RPMI7951 (cell line): ENCODE data around the gene KRT80. TPM values are rescaled to one million over a fixed set of nuclear protein-coding genes. Genes with fewer than 3 reads are reported as not detected.

Experiments used
- DNase-seq: peaks from one replicate; pipeline ENCODE4 v3.0.0-alpha.2; 2012; ENCODE audit warnings: low read depth
- total RNA-seq: library from RNA; depleted of rRNA; stranded (reverse); fragments of >200 nt; shearing (Covaris generic); gene quantifications from 2 replicates; pipeline ENCODE4 v1.2.3, GENCODE V29; 2014

Gene KRT80
- total RNA-seq, 1 experiment from 2014 or later: 1.3 TPM

DNA sequence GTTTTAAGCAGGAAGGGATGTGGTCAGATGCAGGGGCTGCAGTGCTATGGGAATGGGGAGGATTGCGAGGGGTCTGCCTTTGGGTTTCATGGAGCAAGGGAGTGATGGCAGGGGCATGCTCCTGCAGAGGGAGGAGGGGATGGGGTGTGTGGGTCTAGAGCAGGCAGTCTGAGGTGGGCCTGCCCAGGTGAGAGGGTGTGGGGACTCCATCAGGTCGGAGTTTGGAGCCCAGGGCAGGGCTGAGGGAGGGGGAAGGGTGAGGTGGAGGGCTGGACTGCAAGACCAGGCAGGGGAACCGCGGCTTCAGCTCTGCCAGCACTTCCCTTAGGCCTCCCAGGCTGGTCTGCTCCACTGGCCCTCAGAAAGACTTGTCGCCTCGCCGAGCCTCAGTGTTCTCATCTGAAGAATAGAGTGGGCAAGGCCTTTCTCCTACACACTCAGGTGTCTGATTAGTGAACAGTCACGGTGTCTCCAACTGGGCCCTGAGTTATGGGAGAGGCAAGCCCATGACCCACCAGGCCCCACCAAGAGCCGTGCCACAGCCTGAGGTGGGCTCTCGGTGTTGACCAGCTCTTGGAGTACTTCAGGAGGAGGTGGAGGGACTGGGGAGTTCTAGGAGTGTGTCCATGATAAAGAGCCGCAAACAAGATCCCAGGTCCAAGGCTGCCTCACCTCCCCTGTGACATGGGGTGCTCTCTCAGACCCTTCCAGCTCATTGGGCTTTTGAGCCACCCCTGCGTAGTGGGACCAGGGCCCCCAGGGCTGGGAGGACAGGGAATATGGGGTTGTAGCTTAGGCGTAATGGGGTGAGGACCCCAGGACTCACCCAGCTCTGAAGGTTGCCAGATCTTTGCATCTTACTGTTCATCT, 20.1 kb upstream of the KRT80 start:
- no peak for DNase-seq

DNA sequence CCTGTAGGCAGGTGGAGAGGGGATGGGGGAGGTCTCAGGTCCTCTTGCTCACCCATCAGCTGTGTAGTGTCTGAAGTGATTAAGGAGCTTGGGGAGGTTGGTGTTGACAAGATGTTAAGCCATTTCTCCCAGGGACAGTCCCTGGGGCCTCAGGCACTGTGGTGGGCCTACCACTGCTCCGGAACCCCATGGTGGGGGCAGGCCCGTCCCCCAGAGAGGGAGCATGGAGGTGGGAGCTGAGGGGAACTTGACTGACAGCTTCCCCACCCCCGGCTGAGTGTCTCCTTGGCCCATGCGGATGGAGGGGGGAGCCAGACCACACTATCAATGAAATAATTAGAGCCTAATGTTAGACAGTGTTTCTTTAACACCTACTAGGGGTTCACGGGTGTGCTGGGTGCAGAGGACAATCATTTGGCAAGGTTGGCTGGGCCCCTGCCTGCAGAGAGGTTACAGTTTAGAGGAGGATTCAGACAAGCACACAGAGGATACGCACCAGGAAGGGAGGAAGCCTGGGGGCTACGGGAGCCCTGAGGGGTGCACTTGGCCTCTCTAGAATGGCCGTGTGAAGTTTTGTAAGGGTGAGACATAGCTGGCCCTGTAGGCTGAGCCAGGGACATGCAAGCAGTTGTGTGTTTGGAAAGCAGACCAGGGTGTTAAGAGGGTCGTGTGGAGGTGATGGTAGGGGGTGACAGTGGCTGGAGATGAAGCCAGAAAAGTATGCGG, 19.3 kb upstream of the KRT80 start:
- no peak for DNase-seq

DNA sequence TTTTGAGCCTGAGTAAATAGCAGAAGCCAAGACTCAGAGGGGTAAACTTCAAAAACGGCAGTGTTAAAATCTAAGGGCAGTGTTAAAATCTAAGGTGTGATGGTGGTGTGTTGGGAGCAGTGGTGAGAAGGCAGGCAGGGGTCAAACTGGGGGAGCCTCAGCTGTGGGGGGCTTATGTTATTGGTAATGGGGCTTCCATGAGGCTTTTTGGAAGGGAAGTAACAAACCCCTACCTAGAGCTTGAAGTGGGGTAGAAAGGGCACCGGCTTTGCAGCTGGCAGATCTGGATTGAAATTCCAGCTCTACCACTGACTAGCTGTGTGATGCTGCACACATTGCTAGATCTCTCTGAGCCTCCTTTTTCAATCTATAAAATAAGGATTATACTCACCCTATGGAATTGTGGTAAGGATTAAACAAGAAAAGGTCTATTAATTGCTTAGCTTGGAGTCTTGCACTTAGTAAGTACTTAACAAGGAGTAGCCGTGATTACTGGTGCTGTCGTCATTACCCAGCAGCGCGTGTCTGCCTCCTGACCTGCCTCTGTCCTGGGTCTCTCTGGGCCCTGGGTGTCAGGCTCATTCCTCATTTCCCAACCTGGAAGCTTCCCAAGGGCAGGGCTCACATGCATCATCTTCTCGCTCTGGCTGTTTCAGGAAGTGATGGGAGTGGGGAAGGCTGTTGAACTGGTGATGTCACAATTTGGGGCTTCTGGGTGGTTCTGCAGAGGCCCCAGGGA, 18.5 kb upstream of the KRT80 start:
- DNase-seq: peak; percentile 57

DNA sequence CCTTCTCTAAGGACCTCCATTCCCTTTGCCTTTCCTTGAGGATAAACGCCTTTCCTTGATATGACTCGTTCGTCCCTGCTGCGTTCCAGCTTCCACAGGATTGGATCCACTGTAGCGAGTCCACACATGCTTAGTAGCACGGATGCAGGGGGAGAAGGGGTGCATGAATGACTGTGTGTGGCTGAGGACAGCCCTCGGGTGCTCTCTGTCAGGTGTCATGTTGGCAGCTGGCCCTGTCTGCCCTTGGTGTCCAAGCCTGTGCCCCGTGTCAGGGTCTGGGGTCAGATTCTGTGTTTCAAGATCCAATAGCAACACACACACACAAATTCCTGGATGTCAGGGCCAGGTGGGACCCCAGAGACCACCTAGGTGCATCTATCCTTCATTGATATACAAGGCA, 17.5 kb upstream of the KRT80 start:
- no peak for DNase-seq

DNA sequence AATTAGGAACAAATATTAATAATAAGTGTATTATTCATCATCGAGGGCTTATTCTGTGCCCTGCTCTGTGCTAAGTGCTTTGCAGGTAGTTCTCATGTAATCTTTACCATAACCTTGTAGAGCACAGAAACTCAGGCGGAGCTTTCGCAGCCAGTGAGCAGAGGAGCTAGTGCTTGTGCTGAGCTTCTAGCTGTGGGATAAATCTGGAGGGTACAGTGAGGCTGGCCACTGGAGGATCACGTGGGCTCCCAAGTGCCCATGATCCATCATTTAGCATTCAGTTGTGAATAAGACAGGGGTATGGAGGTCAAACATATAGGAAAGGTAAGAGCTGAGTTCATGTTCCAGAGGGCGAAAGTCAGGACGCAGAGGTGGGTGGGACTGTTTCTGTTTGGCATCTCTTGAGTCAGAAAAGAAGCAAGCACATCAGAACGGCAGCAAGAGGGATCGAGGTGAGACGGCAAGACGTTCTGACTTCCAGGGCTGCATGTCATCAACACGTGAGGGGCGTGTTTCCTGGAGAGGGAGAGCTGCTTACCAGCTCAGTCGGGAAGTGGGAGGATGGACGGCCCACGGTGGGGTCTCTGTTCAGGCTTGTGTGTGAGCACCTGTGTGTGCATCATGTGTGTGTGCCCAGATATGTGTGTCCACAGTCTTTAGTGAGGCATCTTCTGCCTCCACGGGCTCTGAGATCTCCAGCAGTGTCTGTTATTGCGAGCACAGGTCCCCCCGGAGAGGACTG, 16.8 kb upstream of the KRT80 start:
- no peak for DNase-seq

DNA sequence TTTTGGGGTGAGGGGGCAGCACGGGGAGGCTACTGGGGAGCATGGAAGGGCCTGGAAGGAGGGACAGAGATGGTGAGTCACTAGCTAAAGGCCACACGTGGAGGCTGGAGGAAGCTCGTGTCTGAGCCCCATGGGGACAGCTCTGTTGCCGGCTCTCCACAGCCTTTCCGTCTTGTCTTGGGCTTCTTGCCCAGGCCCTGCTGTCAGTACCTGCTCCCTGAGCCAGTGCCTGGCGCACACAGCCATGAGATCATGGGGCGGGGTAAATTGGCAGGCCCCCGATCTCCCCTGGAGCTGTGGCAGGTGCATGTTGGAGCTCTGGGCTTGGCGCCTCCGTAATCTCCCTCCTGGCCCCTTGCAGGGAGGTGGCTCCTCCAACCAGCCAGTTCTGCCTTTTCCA, 16.1 kb upstream of the KRT80 start:
- peak; percentile 73 for DNase-seq

DNA sequence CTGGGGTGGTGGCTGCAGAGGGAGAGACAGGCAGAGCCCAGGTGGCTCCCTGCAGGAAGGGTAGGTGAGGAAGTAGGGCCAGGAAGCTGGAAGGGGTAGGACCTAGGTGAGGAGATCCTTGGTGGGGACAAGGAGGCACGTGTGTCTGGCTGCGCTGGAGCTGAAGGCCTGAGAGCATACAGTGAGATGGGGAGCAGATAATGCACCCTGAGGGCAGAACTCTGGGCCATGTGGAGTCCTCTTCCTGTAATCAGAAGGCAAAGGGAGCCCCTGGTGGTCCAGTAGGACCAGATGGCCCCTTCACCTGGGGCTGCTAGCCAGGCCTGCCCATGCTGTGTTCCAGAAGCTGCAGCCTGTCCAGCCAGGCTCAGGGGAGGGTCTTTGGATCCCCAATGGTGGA, 15.3 kb upstream of the KRT80 start:
- no peak for DNase-seq

DNA sequence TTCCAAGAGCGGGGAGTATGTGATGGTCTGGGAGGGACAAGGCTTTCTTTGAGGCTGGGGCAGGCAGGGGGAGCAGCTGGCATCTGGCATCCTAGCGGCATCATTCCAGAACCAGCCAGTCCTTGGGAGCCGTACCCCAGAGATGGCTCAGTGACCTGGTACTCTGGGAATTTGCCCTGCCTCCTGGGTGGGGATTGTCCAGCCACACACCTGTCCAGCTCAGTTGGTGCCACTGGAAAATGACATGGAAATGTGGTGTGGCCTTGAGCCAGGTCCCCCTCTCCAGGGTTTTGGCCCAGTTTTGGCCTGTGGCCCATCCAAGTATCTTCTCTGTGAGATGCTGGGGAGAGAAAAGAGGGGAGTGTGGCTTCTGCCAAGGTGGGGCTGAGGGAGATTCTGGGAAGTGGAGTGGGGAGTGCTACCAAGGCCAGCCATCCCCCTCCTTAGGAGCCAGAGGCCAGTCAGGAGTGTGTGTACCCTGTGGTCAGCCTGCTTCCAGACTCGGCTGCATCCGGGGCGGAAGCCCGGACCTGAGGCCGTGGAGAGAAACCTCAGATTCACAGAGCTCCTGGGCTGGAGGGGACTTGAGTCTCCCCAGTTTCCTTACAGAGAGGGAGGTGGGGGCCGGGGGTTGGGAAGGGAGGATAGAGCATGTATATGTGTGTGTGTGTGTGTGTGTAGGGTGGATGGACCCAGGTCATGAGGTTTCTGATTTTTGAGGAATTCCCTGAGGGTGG, 14.7 kb upstream of the KRT80 start:
- no peak for DNase-seq

DNA sequence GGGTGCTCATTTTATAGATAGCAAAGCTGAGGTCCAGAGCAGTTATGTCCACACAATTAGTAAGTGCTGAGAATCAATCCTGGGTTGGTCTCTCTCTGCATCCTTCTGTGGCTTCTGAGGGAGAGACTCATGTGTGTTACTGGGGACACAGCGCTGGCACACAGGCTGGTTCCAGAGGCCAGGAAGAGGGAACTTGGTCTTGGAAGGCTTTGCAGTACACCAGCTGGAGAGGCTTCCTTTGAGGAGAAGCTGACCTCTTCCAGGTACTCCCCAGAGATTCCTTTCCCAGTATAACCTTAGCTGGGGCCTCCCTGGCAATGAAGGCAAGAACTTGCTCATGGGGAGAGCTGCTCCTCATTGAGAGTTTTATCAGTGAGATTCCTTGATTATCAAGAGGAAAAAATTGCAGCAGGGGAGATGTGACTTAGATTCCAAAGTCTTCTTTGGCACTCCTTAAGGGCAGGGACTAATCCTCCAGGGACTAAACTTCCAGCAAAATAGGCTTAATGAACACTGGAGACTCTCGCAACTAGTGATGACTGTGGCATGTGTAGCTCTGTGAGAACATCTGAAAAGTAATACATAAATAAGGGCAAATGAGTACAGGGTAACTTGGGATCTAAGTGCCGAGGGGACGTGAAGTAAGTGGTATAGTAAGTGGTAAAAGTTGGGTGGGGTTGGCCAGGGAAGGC, 13.9 kb upstream of the KRT80 start:
- DNase-seq: no peak

DNA sequence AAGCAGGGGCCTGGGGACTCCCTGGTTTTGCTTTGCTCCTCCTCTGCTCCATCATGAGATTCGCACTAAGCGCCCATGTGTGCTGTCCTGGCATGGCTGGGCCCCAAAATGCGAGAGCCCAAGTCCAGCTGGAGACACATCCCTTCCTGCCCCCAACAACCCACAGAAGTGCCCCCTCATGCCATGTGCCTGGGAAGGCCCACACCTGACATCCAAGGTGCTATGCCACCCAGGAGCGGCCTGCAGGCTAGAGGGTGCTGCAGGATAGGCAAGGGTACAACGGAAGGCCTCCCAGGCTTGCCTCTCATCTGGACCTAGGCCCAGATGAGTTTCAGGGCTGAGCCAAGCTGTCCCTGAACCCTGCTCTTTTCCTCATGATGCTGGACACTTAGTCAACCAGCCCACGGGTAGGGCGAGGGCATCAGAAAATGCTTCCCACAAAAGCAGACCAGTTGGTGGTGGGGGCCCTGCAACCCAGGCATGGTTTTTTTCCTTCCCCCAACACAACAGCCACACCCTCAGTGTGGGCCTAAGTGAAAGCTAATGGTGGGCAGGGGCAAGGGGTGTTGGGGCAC, 13.2 kb upstream of the KRT80 start:
- no peak for DNase-seq

DNA sequence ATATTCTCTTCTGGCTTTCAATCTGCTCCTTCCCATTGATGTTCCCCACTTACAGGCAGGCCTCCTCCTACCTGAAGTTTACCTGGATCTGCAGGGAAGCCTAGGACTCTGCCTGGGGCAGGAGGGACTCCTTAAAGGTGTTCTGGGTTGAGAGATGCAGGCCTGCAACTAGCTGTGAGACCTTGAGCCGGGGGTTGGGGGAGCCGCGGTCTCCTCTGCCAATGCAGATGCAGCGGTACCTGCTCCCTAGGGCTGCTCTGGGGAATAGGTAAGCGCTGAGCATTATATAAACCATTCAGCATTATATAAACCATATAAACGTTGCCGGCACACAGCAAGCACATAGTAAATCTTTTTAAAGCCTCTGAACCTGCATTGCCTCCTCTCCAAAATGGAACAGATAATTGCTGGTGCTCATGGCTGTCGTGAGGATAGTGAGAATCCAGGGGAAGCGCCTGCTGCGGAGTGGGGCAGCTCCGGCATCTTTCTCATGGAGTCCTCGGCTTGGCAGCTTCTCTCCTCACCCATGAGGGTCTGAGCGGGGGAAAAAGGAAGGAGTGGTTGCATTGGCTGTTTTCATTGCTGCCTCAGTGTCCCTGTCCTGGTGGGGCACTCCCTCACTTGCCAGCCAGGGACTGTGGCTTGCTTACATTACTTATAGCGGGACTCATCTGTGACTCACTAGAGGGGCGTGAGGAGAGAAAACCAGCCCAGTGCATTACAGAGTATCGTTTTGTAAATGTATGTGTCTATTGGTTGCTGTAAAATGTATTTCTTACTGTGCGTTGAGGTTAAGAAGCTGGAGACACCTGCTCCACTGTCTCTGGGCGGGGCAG, 12.5 kb upstream of the KRT80 start:
- DNase-seq: no peak

DNA sequence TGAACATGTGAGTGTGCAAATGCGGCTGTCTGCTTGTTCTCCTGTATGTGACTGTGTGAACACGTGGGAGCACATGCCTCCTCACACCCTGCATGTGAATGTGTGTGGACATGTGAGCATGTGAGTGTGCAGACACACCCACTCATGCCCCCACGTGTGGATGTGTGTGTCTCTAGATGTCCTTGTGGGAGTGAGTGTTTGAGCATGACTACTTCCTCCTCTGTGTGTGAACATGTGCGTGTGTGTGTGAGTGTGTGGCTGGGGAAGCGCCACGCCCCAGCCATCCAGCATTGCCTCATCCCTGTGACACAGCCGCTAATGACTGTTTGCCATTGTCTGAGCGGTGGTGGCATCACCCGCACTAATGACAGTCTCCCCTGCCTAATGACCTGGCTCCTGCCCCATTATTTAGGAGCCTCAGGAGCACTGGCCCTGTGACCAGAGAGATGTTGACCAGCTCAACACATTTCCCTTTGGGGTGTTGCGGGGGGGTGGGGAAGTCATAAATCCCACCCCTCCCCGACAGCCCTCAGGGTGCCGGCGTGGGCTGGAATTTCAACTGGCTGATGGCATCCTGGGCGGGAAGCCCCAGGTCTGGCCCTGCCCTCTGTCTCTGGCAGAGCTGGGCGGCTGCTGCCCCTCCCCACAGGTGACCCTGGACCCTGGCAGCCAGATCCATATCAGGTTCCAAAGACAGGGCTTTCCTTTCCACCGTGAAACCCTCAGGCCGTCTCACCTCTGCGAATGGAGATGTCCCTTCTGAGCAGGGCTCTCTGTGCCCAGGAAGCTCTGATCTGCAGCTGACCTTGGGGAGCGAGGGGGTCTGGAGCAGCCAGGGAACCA, 11.5 kb upstream of the KRT80 start:
- DNase-seq: peak; percentile 83

DNA sequence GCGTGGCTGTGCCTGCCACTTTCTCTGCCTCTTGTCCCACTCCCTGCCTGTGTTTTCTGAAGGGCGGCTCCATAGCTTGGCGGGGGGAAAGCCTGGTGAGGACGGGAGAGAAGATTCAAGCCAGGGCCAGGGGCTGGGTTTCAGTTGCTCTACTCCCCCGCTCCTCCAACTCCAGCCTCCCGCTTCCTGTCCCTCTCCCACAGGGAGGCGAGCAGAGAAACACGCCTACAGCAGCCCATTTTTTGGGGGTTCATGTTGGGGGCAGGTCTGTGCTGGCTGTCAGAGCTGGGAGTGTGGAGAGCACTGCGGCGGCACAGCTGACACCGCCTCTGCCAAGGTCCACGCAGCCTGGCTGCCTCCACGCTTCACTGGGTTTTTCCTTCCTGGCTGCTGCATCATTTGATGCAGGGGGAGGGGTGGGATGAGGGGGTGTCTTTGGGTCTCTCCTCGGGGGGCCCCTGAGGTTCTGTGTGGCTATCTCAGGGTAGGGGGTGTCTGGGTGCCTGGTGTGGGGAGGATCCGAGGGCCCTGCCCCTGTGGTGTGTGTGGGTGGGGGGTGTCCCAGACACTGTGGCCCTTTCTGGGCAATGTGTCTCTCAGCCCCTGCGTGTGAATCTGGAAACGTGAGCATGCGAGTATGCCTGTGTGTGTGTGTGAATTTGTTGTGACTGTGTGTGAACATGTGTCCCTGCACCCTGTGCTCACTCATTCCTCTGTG, 10.7 kb upstream of the KRT80 start:
- DNase-seq: no peak

DNA sequence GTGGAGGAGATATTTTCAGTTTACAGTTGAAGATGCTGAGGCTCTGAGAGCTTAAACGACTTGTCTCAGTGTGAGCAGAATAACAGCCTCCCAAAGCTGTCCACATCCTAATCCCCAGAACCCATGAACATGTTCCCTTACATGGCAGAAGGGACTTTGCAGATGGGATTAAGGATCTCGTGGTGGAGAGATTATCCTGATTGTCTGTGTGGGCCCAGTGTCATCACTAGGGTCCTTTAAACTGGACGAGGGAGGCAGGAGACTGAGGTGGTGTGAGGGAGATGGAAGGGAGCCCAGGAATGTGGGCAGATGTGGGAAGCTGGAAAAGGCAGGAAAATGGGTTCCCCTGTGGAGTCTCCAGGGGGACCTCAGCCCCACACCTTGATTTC, 9.6 kb upstream of the KRT80 start:
- DNase-seq: no peak

DNA sequence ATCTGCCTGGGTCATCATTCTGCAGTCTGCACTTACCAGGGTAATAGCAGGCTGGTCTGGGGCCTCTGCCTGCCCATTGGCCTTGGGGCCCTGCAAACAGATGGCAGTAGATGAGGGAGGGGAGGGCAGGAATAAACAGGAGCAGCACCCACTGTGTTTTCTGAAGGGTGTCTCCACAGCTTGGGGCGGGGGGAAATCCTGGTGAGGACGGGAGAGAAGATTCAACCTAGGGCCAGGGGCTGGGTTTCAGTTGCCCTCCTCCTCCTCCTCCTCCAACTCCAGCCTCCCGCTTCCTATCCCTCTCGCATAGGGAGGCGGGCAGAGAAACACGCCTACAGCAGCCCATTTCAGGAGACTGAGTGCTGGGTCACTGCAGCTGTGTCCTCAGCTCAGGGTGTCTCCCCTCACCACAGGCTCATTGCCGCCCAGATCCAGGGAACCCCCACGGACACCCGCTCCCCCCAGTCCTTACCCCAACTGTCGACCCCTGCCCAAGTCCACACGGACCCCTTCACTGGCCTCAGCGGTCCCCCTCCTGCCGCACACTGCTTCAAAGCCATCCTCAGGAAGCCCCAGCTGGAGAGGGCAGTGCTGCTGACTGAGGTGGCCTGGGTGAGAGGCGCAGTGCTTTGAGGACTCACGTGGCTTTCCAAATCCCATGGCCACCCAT, 9.1 kb upstream of the KRT80 start:
- no peak for DNase-seq

DNA sequence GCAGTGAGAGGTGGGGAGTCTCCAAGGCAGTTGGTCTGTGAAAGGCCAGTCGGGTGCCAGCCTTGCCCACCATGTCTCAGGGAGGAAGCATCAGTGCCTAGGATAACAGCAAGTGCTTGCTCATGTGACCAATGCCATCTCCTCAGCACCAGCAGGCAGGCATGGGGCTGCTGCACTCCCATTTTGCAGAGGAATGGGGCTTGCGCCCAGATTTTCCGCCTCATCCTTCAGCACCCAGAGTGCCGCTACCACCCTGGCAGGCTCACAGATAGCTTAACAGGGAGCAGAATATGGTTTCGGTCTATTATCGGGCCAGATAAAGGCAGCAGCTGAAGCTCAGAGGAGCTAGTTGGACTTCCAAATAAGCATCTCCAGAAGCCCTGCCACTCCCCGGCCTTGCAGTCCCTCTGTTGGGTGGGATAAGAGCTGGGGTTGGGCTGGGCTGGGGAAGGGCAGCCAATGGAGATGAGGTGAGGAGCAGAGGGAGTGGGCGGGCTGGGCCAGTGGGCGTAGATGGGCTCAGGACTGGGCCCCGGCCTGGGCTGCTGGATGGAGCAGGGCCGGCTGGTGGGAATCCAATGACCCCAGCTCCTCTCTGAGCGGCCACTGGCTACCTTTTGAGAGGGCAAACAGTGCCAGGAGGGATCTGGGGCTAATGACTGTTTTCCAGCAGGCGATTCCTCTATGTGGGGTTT, 8.4 kb upstream of the KRT80 start:
- DNase-seq: no peak
